T-helper 1 cell treated with Interleukin-12 subunit alpha and Interleukin-12 subunit beta and Interleukin-4 antibody, amounts not matched to agents 30 μg/mL and 1 μg/mL, for 36 hours (primary cell): Measurements from ENCODE around the gene PLA2G4C.
A peak's percentile ranks its signal among the peaks of the same experiment; 100 is the strongest.

Source experiments
- H3K27ac Mint-ChIP-seq: one replicate; pipeline ENCODE4 v1.8.0; 2021; ENCODE audit warnings: mild to moderate bottlenecking, mixed read lengths
- H3K27me3 Mint-ChIP-seq: one replicate; pipeline ENCODE4 v1.8.0; 2021; ENCODE audit warnings: low read depth, mixed read lengths
- H3K36me3 Mint-ChIP-seq: one replicate; pipeline ENCODE4 v1.8.0; 2021; ENCODE audit warnings: low read depth, mixed read lengths
- H3K4me1 Mint-ChIP-seq: one replicate; pipeline ENCODE4 v1.8.0; 2021; ENCODE audit warnings: low read depth, mixed read lengths
- H3K4me3 Mint-ChIP-seq: one replicate; pipeline ENCODE4 v1.8.0; 2021; ENCODE audit warnings: mild to moderate bottlenecking, moderate library complexity, mixed read lengths
- H3K9me3 Mint-ChIP-seq: one replicate; pipeline ENCODE4 v1.8.0; 2021; ENCODE audit warnings: mixed read lengths

PLA2G4C gene

DNA sequence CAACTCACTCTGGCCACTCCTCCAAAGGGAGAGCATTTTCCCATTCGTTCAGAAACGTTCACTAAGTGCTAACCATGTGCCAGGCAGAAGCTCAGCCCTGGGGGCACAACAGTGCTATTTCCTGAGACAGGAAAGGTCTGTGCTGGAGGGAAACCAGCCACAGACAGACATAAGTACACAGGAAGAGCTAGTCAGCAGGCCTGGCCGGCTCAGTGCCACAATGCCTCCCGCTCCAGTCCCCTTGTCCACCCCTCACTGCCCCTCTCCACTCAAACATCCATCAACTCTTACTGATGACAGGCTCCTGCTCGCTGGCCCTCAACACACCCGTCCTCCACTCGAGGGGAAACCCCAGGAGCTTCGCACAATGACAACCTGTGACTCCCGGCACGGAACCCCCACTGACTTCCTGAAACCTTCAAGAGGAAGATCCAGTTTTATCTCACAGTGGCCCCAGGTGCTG lies 11.3 kb upstream of the PLA2G4C start:
- Mint-ChIP-seq H3K4me3 (no peak overlapping the region), H3K4me1 (peaks cover 18% of the 10 kb centered on the region), H3K27ac (peak overlapping the region; percentile 88), H3K36me3 (peaks cover 38% of the 10 kb centered on the region), H3K27me3 (no peaks in the 10 kb centered on the region), H3K9me3 (no peaks in the 10 kb centered on the region)

DNA sequence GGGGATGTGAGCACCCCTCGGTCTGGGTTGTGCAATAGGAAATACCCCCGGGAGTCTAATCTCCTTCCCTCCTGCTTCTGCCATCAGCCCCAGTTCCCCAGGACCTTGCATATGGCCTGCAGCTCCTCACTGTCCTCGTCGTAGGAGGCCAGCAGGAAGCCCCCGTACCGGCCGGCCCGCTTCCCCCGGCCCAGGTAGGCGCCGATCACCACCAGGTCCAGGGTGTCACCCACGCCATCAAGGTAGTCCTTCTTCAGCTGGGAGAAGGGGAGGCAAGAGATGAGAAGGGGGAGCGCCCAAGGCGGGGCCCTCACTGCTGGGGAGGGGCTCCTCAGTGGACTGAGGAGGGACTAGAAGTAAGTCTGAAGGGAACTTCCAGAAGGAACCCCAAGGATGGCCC lies 10.4 kb upstream of the PLA2G4C start:
- no peaks in the 10 kb centered on the region for H3K27me3 Mint-ChIP-seq
- H3K4me1 Mint-ChIP-seq: peaks cover 18% of the 10 kb centered on the region
- no peaks in the 10 kb centered on the region for H3K9me3 Mint-ChIP-seq
- H3K4me3 Mint-ChIP-seq: no peak overlapping the region
- no peak overlapping the region for H3K27ac Mint-ChIP-seq
- H3K36me3 Mint-ChIP-seq: peaks cover 34% of the 10 kb centered on the region

DNA sequence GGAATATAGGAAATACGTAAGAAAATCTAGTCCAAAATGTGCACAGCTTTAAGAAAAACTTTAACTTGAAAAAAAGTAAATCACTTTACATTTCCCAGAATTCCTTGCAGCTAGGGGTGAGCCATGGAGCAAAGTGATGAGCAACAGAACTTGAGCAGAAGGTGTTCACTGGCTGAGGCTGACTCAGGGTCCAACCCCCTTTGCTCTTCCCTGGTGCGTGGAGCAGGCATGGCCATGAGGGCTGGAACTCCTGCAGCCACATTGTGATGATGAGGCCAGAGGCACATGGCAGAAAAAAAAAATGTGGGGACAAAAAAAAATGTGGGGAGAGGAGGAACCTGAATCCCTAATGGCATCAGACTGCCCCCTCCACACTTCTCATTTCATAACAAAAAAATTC lies 9.9 kb upstream of the PLA2G4C start:
- Mint-ChIP-seq H3K36me3 (peaks cover 34% of the 10 kb centered on the region), H3K4me3 (no peak overlapping the region), H3K9me3 (no peaks in the 10 kb centered on the region), H3K4me1 (peaks cover 18% of the 10 kb centered on the region), H3K27me3 (no peaks in the 10 kb centered on the region), H3K27ac (no peak overlapping the region)

DNA sequence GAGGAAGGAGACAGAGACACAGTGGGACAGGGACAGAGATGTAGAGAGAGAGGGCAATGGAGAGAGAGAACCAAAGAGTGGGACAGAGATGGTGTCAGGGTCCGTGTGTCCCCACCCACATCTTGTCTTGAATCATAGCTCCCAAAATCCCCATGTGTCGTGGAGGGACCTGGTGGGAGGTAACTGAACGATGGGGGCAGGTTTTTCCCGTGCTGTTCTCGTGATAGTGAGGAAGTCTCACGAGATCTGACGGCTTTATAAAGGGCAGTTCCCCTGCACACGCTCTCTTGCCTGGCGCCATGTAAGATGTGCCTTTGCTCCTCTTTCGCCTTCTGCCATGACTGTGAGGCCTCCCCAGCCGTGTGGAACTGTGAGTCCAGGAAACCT lies 7.5 kb upstream of the PLA2G4C start:
- Mint-ChIP-seq H3K36me3 (peaks cover 28% of the 10 kb centered on the region), H3K27ac (peak overlapping the region; percentile 97), H3K4me1 (peaks cover 15% of the 10 kb centered on the region), H3K9me3 (no peaks in the 10 kb centered on the region), H3K27me3 (no peaks in the 10 kb centered on the region), H3K4me3 (no peak overlapping the region)

DNA sequence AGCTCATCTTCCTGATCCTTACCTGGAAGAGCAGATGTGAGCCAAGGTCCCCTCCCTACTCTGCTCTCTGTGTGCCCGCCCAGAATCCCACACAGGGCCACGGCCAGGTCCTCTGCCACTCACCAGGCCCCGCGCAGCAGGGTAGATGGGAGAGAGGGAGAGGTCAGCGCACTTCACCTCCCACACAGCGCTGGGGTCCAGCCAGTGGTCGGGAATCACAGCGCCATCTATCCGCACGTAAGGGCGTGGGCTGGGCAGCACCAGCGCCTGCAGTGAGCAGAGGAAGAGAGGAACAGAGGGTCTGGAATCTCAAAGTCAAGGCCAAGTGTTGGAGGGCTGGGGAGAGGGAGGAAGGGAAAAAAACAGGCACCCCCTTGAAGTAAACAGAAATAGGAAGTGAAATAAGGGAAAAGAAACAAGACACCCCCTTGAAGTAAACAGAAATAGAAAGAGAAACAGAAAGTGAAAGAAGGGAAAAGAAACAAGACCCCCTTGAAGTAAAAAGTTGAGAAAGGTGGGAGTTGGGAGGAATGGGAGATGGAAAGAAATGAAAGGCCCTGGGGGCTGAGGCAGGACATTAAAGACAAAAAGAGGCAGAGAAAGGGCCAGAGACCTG lies 7.0 kb upstream of the PLA2G4C start:
- H3K27me3 Mint-ChIP-seq: no peaks in the 10 kb centered on the region
- H3K4me1 Mint-ChIP-seq: peaks cover 17% of the 10 kb centered on the region
- no peaks in the 10 kb centered on the region for H3K9me3 Mint-ChIP-seq
- peak overlapping the region; percentile 37 for H3K4me3 Mint-ChIP-seq
- peak overlapping the region; percentile 97 for H3K27ac Mint-ChIP-seq
- H3K36me3 Mint-ChIP-seq: peaks cover 24% of the 10 kb centered on the region

DNA sequence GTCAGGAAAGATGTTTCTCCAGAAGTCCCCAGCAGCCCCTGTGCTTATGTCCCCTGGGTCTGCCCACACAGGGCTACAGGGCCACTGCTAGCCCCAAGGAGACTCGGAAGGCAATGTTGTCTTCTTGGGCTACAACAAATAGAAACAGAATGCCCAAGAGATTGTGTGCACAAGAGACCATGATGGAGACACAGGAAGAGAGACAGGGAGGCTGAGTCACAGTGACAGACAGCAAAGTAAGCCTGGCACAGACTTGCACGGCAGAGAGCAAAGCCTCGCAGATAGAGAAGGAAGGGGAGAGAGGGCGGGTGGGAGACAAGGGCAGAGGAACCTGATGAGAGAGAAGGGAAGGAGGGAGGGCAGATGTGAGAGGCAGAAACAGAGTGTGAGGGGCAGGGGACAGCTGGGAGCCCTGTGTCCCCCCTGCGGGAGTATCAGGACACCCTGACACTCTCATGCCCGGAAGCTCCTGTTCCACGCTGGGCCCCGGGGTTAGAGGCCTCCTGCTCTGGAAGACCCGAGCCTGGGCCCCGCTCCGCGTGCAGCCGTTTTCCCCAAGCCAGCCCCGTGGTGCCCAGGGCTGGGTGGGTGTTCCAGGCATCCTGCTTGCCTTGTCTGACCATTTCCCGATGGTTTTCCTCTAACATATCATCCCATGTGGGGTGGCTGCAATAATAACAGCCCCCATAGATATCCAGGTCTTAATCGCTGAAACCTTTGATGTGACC lies 2.7 kb upstream of the PLA2G4C start:
- H3K36me3 Mint-ChIP-seq: peaks cover 10% of the 10 kb centered on the region
- no peaks in the 10 kb centered on the region for H3K9me3 Mint-ChIP-seq
- peaks cover 18% of the 10 kb centered on the region for H3K4me1 Mint-ChIP-seq
- no peaks in the 10 kb centered on the region for H3K27me3 Mint-ChIP-seq
- no peak overlapping the region for H3K4me3 Mint-ChIP-seq
- peak overlapping the region; percentile 21 for H3K27ac Mint-ChIP-seq

DNA sequence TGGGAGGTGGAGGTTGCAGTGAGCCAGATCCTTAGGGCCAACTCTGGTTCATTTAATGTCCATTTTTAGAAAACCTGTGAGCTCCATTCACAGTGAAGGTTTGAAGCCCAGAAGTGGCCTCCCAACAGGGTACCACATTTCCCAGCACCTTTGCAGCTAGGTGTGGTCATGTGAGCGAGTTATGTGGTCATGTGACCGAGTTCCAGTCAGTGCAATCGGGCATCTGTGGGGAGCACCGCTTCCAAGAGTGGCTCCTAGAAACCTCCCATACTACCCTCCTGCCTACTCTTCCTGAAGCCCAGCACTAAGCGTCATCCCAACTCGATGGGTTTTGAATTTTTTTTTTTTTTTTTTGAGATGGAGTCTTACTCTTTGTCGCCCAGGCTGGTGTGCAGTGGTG lies 663 bp upstream of the PLA2G4C start:
- H3K27ac Mint-ChIP-seq: no peak overlapping the region
- H3K4me1 Mint-ChIP-seq: peaks cover 18% of the 10 kb centered on the region
- no peaks in the 10 kb centered on the region for H3K9me3 Mint-ChIP-seq
- no peak overlapping the region for H3K4me3 Mint-ChIP-seq
- no peaks in the 10 kb centered on the region for H3K27me3 Mint-ChIP-seq
- H3K36me3 Mint-ChIP-seq: peaks cover 3% of the 10 kb centered on the region

DNA sequence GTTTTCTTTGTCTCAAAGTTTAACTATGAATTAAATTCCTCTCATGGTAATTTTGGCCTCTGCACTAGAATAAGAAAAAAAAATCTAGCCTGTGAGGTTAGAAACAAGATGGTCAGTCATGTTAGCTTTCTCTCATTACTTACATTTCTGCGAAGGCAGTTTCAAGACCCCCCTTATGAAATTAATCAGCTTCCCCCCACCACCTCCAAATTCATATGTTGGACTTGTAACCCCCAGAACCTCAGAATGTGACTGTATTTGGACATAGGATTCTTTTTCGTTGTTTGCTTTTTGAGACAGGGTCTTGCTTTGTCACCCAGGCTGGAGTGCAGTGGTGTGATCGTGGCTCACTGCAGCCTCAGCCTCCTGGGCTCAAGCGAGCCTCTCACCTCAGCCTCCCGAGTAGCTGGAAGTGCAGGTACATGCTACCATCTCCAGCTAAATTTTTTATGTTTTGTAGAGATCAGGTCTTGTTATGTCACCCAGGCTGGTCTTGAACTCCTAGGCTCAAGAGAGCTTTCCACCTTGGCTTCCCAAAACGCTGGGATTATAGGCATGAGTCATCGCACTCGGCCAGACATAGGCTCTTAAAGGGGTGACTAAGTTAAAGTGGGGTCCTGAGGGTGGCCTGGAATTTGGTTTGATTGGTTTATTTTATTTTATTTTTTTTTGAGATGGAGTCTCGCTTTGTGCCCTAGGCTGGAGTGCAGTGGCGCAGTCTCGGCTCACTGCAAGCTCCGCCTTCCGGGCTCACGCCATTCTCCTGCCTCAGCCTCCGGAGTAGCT lies 1.4 kb downstream of the PLA2G4C start:
- H3K27me3 Mint-ChIP-seq: no peaks in the 10 kb centered on the region
- peaks cover 2% of the 10 kb centered on the region for H3K36me3 Mint-ChIP-seq
- H3K9me3 Mint-ChIP-seq: no peaks in the 10 kb centered on the region
- peaks cover 19% of the 10 kb centered on the region for H3K4me1 Mint-ChIP-seq
- H3K27ac Mint-ChIP-seq: no peak overlapping the region
- H3K4me3 Mint-ChIP-seq: peak overlapping the region; percentile 57

DNA sequence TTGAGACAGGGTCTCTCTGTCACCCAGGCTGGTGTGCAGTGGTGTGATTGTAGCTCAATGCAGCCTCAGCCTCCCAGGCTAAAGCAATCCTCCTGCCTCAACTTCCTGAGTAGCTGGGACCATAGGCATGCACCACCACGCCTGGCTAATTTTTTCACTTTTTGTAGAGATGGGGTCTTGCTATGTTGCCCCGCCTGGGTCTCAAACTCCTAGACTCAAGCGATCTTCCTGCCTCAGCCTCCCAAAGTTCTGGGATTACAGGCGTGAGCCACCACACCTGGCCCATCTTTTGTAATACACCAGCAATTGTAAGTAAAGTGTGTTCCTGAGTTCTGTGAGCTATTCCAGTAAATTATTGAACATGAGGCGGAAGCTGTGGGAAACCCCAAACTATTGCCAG lies 6.7 kb downstream of the PLA2G4C start:
- no peaks in the 10 kb centered on the region for H3K27me3 Mint-ChIP-seq
- peaks cover 13% of the 10 kb centered on the region for H3K4me1 Mint-ChIP-seq
- H3K36me3 Mint-ChIP-seq: peaks cover 7% of the 10 kb centered on the region
- H3K27ac Mint-ChIP-seq: no peak overlapping the region
- H3K9me3 Mint-ChIP-seq: no peaks in the 10 kb centered on the region
- H3K4me3 Mint-ChIP-seq: no peak overlapping the region

DNA sequence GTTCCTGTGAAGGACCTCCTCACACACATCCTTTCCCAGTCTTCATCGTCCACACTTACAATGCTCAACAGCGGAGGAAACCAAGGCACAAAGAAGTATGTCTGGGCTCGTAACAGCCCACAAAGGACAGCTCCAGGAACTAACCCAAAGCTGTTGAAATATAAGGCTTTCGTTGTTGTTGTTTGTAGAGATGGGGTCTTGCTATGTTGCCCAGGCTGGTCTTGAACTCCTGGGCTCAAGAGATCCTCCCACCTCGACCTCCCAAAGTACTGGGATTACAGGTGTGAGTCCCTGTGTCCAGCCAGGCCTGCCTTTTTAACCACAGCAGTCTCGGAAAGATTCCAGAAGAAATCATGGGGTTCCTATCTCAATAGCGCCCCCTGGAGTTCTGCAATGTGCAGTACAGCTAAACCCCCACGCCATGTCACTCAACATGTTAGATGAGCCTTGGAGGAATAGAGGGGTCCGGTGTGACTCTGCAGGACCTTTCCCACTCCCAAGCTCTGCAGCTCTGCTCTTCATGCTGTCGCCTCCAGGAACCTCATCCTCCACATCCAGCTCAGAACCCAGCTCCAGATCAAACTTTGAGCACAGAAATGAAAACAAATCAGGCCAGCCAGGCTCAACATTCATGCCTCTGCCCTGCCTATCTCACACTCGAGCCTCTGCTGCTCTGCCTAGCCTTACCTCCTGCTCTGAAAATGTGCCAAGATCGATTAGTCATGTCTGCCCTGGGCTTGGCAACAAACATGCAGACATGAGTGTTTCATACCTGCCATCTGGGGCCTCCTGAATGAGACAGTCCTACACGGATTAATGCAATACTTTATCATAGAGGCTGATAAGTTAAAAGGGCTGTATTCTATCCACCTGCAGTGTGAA lies 7.5 kb downstream of the PLA2G4C start:
- Mint-ChIP-seq H3K4me1 (peaks cover 11% of the 10 kb centered on the region), H3K27me3 (no peaks in the 10 kb centered on the region), H3K4me3 (no peak overlapping the region), H3K9me3 (no peaks in the 10 kb centered on the region), H3K36me3 (peaks cover 7% of the 10 kb centered on the region), H3K27ac (no peak overlapping the region)

DNA sequence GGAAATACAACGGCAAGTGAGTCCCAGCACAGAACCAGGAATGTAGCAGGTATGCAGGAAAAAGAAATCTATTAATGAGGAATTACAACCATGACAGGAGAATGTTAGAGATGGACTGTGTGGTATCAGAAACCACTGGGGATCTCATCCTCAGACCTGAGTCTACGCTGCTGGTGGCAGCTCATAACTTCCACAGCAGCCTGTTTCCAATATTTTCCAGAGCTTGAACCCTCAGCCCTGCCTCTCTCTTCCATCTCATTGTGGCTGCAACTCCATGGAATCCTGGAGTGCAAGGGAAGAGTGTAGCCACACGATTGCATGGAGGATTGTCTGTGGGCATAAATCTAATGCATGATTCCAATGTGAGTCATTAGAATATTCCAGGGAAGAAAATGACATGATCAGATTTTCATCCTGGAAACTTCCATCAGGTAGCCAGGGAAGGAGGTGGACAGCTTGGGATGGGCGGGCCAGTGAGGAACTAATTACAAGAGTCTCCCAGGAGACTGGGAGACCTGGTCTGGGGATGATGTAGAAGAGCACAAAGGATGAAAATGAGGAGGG lies 14.9 kb downstream of the PLA2G4C start:
- H3K4me1 Mint-ChIP-seq: no peaks in the 10 kb centered on the region
- no peaks in the 10 kb centered on the region for H3K27me3 Mint-ChIP-seq
- no peak overlapping the region for H3K27ac Mint-ChIP-seq

DNA sequence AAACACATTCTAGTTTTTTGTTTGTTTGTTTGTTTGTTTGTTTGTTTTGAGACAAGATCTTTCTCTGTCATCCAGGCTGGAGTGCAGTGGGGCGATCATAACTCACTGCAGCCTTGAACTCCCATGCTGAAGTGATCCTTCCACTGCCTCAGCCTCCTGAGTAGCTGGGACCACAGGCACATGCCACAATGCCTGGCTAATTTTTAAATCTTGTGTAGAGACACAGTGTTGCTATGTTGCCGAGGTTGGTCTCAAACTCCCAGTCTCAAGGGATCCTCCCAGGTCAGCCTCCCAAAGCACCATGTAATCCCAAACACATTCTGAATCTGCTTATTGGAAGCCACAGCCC lies 15.8 kb downstream of the PLA2G4C start:
- Mint-ChIP-seq H3K9me3 (peaks cover 12% of the 10 kb centered on the region), H3K27me3 (no peaks in the 10 kb centered on the region), H3K36me3 (peaks cover 37% of the 10 kb centered on the region), H3K4me3 (no peak overlapping the region), H3K4me1 (no peaks in the 10 kb centered on the region), H3K27ac (no peak overlapping the region)

More for the DNA sequence above, 14.9 kb downstream of the PLA2G4C start:
- H3K9me3 Mint-ChIP-seq: peaks cover 12% of the 10 kb centered on the region
- H3K4me3 Mint-ChIP-seq: no peak overlapping the region
- peaks cover 37% of the 10 kb centered on the region for H3K36me3 Mint-ChIP-seq

DNA sequence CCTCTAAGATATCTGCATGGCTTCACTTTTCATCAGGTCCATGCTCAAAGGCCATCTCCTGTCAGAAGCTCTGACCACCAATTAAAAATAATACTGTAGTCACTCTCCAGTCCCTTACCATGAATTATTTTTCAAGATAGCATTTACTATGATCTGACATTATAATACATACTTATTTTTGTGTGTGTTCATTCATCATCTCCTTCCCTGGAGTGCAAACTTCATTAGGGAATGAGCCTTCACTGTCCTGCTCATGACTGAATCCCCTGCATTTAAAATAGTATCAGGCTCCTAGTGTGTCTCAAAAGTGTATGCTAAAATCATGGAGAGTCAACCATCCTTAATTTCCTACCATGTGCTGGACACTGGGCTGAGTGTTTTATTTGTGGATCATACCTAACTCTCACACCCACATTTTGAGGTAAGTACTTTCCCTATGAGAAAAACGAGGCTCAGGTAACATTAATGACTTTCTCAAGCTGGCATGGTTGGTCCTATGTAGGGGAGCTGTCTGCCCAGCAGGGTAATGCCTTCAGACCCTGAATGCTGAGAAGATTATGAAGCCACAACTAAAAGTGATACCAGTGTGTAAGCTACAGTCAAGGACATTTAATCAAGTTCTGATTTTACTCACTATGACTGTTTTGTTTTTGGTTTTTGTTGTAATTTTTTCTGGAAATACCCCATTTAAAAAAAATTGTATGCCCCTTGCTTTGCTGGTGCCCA lies 16.3 kb downstream of the PLA2G4C start:
- Mint-ChIP-seq H3K4me3 (no peak overlapping the region), H3K27ac (no peak overlapping the region), H3K9me3 (peaks cover 12% of the 10 kb centered on the region), H3K36me3 (peaks cover 37% of the 10 kb centered on the region), H3K27me3 (no peaks in the 10 kb centered on the region), H3K4me1 (no peaks in the 10 kb centered on the region)
